ENCODE results near the gene TFDP1. TPM values are rescaled to one million over a fixed set of nuclear protein-coding genes. Genes with fewer than 3 reads are reported as not detected.

TFDP1 gene
- total RNA-seq, 1 donor from 2014 or later: 119 TPM

DNA sequence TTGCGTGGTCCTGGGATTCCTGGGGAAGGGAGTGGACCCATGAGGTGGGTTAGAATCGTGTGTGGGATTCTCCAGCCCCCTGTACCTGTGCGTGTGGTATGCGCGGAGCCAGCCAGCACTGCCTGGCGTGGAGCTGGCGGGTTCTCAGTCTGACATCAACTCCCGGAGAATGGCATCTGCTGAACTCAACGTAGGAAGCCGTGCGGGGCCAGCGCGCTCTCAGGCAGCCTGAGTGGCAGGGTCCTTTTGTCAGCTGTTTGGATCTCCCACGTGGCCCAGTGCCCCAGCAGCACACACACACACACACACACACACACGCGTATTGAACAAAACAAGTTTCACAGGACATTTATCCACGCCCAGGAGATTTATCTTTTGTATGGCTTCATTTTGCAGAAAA, 45.3 kb downstream of the TFDP1 start:
- intact Hi-C loops (cut with micrococcal nuclease): no loop called here

- intact Hi-C loops (cut with micrococcal nuclease): no loop called here
These were observed 45.7 kb downstream of the TFDP1 start for GRCh38 chr13:113630296-113630695.

GRCh38 chr13:113630804-113631203, 46.3 kb downstream of the TFDP1 start:
- intact Hi-C loops (cut with micrococcal nuclease): no loop called here

DNA sequence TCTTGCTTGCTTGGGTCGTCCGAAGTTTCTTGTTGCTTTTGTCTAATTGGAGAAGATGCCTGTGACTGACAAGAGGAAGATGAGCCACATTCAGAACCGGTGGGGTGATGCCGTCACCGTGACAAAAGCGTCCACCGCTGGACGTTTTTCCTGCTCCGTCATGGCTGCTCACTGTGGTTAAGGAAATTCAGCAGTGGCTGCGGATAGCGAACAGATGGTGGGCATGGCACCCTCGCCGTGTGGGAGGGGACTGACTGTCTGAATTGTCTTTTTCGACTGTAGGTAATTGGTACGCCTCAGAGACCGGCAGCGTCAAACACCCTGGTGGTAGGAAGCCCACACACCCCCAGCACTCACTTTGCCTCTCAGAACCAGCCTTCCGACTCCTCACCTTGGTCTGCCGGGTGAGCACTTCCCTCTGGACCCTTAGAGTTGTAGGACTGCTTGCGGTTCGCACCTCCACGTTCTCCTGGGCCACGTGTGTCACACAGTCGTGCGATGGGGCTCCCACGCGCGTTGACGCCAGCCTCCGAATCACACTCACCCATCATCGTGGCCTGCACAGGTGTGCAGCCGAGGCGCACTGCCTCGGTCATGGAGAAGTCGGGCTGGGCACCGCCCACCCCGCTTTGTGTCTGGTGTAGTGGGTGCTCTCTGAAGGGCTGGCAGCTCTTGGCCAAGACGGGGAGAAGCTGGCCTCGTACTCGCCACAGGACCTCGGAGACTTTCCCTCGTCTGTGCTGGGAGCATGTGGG, 47.0 kb downstream of the TFDP1 start:
- intact Hi-C loops (cut with micrococcal nuclease): no loop called here

DNA sequence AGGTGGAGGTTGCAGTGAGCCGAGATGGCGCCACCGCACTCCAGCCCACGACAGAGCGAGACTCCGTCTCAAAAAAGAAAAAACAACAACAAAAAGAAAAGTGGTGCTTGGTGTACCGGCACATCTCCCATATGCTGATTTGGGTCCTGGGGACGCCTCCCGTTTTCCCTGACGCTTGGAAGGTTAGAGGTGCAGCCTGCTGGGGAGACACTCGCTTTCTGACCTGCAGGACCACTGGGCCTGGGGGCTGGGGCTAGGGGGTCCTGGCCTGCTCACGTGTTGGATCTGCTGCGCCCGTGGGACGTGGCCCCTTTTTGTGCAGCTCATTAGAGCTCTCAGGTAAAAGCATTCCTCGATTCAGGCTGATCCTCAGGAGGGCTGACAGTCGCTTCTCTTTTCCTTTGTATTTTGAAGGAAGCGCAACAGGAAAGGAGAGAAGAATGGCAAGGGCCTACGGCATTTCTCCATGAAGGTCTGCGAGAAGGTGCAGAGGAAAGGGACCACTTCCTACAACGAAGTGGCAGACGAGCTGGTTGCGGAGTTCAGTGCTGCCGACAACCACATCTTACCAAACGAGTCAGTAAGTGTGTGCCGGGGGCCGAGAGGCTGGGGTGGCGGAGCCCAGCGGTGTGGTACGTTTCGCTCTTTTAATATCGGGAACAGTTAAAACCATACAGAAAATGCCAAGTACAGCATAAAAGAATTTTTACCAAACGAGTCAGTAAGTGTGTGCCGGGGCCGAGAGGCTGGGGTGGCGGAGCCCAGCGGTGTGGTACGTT, 48.3 kb downstream of the TFDP1 start:
- intact Hi-C loops (cut with micrococcal nuclease): no loop called here

DNA sequence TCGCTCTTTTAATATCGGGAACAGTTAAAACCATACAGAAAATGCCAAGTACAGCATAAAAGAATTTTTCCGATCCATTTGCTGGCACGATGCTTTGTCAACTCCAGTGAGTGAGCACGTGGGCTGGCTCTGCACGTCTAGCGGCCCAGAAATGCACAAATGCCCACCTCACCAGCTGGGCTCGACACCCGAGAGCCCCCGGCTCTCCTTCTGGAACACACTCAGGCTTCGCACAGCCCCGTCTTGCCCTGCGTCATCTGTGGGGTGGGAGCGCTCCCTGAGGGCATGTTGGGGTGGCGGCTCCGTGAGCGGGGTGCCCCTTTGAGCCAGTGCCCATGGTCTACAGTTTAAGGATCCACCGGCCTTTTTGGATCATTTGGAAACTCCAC, 48.9 kb downstream of the TFDP1 start:
- intact Hi-C loops (cut with micrococcal nuclease): no loop called here

- intact Hi-C loops (cut with micrococcal nuclease): no loop called here
These were observed 49.9 kb downstream of the TFDP1 start for GRCh38 chr13:113634279-113635047.

GRCh38 chr13:113635048-113635420, 50.5 kb downstream of the TFDP1 start:
- intact Hi-C loops (cut with micrococcal nuclease): no loop called here

- intact Hi-C loops (cut with micrococcal nuclease): no loop called here
These were observed 51.2 kb downstream of the TFDP1 start for GRCh38 chr13:113635709-113636108.

- intact Hi-C loops (cut with micrococcal nuclease): no loop called here
These were observed 51.9 kb downstream of the TFDP1 start for GRCh38 chr13:113636266-113636963.

- intact Hi-C loops (cut with micrococcal nuclease): no loop called here
These were observed 53.0 kb downstream of the TFDP1 start for GRCh38 chr13:113637262-113638160.

DNA sequence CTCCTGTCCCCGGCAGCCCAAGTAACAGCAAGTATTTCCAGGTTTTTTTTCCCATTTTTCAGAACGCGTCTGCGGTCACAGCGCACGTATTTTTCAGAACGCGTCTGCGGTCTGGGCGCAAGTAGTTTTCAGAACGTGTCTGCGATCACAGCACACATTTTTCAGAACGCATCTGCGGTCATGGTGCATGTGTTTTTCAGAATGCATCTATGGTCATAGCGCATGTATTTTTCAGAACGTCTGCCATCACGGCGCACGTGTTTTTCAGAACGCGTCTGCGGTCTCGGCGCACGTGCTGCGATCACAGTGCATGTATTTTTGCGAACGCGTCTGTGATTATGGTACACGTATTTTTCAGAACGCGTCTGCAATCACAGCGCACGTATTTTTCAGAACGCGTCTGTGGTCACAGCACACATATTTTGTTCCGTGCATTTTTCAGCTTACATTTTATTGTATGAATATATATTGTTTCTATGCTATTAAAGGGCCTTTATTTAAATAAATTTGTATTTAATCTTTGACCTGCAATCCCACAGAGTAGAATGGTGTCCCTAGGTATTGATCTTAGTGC, 53.7 kb downstream of the TFDP1 start:
- intact Hi-C loops (cut with micrococcal nuclease): no loop called here

GRCh38 chr13:113638806-113639205, 54.3 kb downstream of the TFDP1 start:
- intact Hi-C loops (cut with micrococcal nuclease): no loop called here

- intact Hi-C loops (cut with micrococcal nuclease): no loop called here
These were observed 55.2 kb downstream of the TFDP1 start for GRCh38 chr13:113639616-113640262.

DNA sequence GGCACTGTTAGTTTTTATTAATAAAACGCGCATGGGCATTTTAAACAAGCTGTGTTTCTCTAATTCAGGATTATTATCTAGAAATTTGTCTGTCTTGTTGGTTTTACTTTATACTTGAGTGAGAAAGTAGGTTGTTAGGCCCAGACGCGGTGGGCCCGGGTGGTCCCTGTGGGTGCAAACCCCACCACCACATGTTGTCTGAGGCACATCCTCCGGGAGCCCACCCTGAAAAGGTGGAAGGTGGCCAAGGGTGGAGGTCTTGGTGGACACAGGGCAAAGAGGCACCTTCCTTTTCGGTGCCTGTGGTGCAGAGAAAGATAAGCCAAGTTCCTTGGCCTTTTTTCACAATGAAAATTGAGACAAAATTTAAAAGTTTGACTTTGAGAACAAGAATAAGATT, 56.9 kb downstream of the TFDP1 start:
- intact Hi-C loops (cut with micrococcal nuclease): no loop called here

- intact Hi-C loops (cut with micrococcal nuclease): no loop called here
These were observed 58.0 kb downstream of the TFDP1 start for GRCh38 chr13:113642563-113642962.

DNA sequence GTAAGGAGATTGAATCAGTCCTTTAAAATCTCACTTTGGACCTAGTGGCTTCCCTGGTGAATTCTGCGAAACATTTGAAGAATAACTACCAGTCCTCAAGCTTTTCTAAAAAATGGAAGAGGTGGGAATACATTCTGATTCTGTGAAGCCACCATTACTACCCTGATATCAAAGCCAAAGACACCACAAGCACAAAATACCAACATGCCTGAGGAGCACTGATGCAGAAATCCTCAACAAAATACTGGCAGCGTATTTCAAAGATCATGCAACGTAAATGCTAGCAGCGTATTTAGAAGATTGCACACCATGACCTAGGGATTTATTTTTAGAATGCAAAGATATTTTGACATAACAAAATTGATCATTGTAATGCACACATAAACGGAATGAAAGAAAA, 59.0 kb downstream of the TFDP1 start:
- intact Hi-C loops (cut with micrococcal nuclease): no loop called here

- intact Hi-C loops (cut with micrococcal nuclease): no loop called here
These were observed 60.2 kb downstream of the TFDP1 start for GRCh38 chr13:113644800-113645199.

DNA sequence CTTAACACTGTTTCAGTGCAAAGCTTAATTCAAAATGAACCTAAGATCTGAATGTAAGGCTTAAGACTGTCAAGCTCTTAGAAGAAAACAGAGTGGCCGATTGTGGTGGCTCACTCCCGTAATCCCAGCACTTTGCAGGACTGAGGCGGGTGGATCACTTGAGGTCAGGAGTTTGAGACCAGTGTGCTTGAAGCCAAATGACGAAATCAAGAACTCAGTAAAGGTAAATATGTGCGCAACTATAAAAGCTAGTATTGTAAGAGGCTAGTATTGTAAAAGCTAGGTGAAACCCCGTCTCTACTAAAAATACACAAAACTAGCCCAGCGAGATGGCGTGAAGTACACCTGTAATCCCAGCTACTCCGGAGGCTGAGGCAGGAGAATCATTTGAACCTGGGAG, 60.8 kb downstream of the TFDP1 start:
- intact Hi-C loops (cut with micrococcal nuclease): no loop called here

- intact Hi-C loops (cut with micrococcal nuclease): no loop called here
These were observed 61.8 kb downstream of the TFDP1 start for GRCh38 chr13:113646376-113646775.

Data from T-helper 1 cell treated with Interleukin-12 subunit alpha and Interleukin-12 subunit beta and Interleukin-4 antibody, amounts not matched to agents 30 ng/mL and 1 ng/mL, for 36 hours (primary cell).